ENCODE measurements around the gene MEDAG. TPM values are rescaled to one million over a fixed set of nuclear protein-coding genes. Genes with fewer than 3 reads are reported as not detected.

Gene MEDAG
- not detected for total RNA-seq

- Mint-ChIP-seq H3K27ac (no peak within 1 kb of the TSS), H3K36me3 (ENCODE audit: low read depth) (no peaks in the 10 kb centered on the region), H3K27me3 (ENCODE audit: low read depth) (peaks cover 52% of the 10 kb centered on the region), H3K4me1 (ENCODE audit: low read depth) (peaks cover 6% of the 10 kb centered on the region), H3K9me3 (no peaks in the 10 kb centered on the region), H3K4me3 (no peak within 1 kb of the TSS)
- no peak for DNase-seq
- intact Hi-C loops (cut with micrococcal nuclease), result no loop called here
- CTCF ChIA-PET, result no interaction called here
Observed at GRCh38 chr13:30905932-30906383, at the start of gene MEDAG. Gene MEDAG (plus strand): TSS chr13:30906271. CDS start chr13:30906516, 245 bp downstream.

- Mint-ChIP-seq H3K4me1 (ENCODE audit: low read depth) (no peaks in the 10 kb centered on the region), H3K27me3 (ENCODE audit: low read depth) (no peaks in the 10 kb centered on the region), H3K36me3 (ENCODE audit: low read depth) (no peaks in the 10 kb centered on the region), H3K27ac (no peak overlapping the region), H3K9me3 (no peaks in the 10 kb centered on the region), H3K4me3 (no peak overlapping the region)
- DNase-seq, result no peak
- intact Hi-C loops (cut with micrococcal nuclease), result no loop called here
- CTCF ChIA-PET, result interaction anchor here (5.4 kb wide), 1 partner anchor 9 kb away, joined by 34 read pairs; no protein-coding TSS in a partner anchor
Observed at GRCh38 chr13:30857018-30857417, 49.1 kb upstream of the MEDAG start.

DNA sequence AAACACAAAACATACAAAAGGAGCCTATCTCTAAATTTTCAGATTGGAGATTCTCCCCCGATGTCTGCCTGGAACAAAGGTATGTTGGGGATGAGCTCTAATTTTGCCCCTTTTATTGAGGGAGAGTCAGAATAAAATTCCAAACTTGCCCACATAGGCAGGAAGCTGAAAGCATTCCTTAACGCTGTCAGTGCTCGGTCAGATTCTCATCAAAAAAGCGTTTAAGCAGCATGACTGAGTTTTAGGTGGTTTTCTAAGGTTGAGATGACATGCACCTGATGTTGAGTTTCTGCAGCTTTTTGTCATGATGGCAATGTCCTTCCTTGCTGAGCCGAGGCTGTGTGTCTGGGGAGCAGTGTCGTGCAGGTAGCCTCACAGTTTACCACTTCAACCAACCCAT lies 48.4 kb upstream of the MEDAG start:
- H3K4me1 Mint-ChIP-seq (ENCODE audit: low read depth), result no peaks in the 10 kb centered on the region
- no peak overlapping the region for H3K27ac Mint-ChIP-seq
- H3K27me3 Mint-ChIP-seq (ENCODE audit: low read depth), result no peaks in the 10 kb centered on the region
- no peaks in the 10 kb centered on the region for H3K9me3 Mint-ChIP-seq
- CTCF ChIA-PET, result interaction anchor here (1.1 to 5.4 kb wide), 3 partner anchors 9 to 16 kb away, joined by 3 to 34 read pairs (median 3); no protein-coding TSS in a partner anchor
- DNase-seq, result no peak
- H3K4me3 Mint-ChIP-seq, result no peak overlapping the region
- intact Hi-C loops (cut with micrococcal nuclease), result no loop called here
- H3K36me3 Mint-ChIP-seq (ENCODE audit: low read depth), result no peaks in the 10 kb centered on the region

GRCh38 chr13:30859326-30859725 lies 46.7 kb upstream of the MEDAG start:
- intact Hi-C loops (cut with micrococcal nuclease), result no loop called here

GRCh38 chr13:30861163-30861562 lies 44.9 kb upstream of the MEDAG start:
- no peak for DNase-seq
- H3K36me3 Mint-ChIP-seq (ENCODE audit: low read depth), result no peaks in the 10 kb centered on the region
- CTCF ChIA-PET, result interaction anchor here (0.6 kb wide), 1 partner anchor 93 kb away, joined by 3 read pairs; no protein-coding TSS in a partner anchor
- H3K4me3 Mint-ChIP-seq, result no peak overlapping the region
- H3K27ac Mint-ChIP-seq, result no peak overlapping the region
- intact Hi-C loops (cut with micrococcal nuclease), result no loop called here
- peaks cover 3% of the 10 kb centered on the region for H3K4me1 Mint-ChIP-seq (ENCODE audit: low read depth)
- H3K9me3 Mint-ChIP-seq, result no peaks in the 10 kb centered on the region
- H3K27me3 Mint-ChIP-seq (ENCODE audit: low read depth), result peaks cover 4% of the 10 kb centered on the region

More at GRCh38 chr13:30859326-30859725, 46.7 kb upstream of the MEDAG start:
- Mint-ChIP-seq H3K4me1 (ENCODE audit: low read depth) (no peaks in the 10 kb centered on the region), H3K27ac (no peak overlapping the region), H3K27me3 (ENCODE audit: low read depth) (no peaks in the 10 kb centered on the region), H3K4me3 (no peak overlapping the region), H3K36me3 (ENCODE audit: low read depth) (no peaks in the 10 kb centered on the region), H3K9me3 (no peaks in the 10 kb centered on the region)
- no peak for DNase-seq
- CTCF ChIA-PET, result no interaction called here

- Mint-ChIP-seq H3K27me3 (ENCODE audit: low read depth) (peaks cover 4% of the 10 kb centered on the region), H3K27ac (no peak overlapping the region), H3K9me3 (no peaks in the 10 kb centered on the region), H3K4me3 (no peak overlapping the region), H3K4me1 (ENCODE audit: low read depth) (peaks cover 3% of the 10 kb centered on the region), H3K36me3 (ENCODE audit: low read depth) (no peaks in the 10 kb centered on the region)
- CTCF ChIA-PET, result interaction anchor here (0.6 kb wide), 1 partner anchor 94 kb away, joined by 3 read pairs; no protein-coding TSS in a partner anchor
- intact Hi-C loops (cut with micrococcal nuclease), result no loop called here
- DNase-seq, result no peak
Observed at GRCh38 chr13:30861836-30862467, 44.1 kb upstream of the MEDAG start.

DNA sequence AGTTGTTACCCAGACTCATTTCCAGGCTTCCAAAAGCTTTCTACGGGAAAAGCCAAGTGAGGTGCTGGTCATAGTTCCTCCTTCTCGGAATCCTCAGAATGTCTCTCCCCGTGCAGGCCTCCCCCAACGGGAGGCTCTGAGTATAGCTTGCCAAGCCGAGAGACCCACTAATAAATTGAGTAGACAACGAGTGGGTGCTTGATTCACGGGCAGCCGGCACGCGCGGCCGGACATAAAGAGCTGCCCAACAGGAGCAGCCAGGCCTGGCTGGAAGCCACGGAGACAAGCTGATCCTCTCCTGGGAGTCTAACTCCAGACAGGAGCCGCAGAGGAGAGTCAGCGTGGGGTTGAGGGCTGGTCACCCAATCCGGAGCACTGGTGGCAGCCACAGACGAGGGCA lies 43.4 kb upstream of the MEDAG start:
- intact Hi-C loops (cut with micrococcal nuclease), result no loop called here
- no peak overlapping the region for H3K4me3 Mint-ChIP-seq
- no peak overlapping the region for H3K27ac Mint-ChIP-seq
- CTCF ChIA-PET, result interaction anchor here (1.7 kb wide), 1 partner anchor 182 kb away, joined by 4 read pairs; no protein-coding TSS in a partner anchor
- peaks cover 3% of the 10 kb centered on the region for H3K4me1 Mint-ChIP-seq (ENCODE audit: low read depth)
- peaks cover 4% of the 10 kb centered on the region for H3K27me3 Mint-ChIP-seq (ENCODE audit: low read depth)
- no peaks in the 10 kb centered on the region for H3K9me3 Mint-ChIP-seq
- H3K36me3 Mint-ChIP-seq (ENCODE audit: low read depth), result no peaks in the 10 kb centered on the region
- DNase-seq, result no peak

DNA sequence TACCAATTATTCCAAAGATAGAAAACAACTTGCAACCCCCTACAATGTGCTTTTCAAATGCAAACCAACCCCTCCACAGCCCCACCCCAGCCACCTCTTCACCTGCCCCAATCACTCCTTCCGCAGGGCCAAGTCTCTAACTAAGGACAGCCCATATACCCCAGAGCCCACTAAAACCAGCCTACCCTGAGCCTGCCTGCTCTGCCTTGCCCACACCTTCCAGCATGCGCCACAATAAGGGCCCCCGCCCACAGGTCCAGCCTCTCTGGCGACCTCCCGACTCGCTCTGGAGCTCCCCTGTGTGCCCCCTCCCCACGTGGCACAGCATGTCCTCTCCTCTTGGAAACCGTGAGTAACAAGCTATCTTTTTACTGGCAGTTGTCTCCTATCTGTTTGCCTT lies 42.8 kb upstream of the MEDAG start:
- H3K36me3 Mint-ChIP-seq (ENCODE audit: low read depth), result no peaks in the 10 kb centered on the region
- H3K27ac Mint-ChIP-seq, result no peak overlapping the region

DNA sequence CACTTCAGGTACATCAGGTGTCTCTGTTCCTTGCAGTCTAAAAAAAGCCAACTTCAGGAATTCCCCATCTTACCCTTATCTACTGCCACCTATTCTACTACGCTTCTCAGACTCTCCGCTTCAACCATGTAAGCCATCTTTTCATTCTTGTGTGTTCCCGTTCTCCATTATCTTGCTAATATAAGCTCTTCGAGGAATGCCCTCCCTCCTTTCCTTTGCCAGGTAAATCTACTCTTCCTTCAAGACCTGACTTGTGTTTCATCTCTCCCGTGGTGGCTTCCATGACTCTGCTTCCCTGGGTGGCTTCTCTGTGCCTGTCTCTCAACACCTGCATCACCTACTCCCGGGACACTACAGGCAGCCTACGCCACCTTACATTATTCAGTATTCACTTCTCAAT lies 42.3 kb upstream of the MEDAG start:
- Mint-ChIP-seq H3K27ac (no peak overlapping the region), H3K27me3 (ENCODE audit: low read depth) (peaks cover 6% of the 10 kb centered on the region), H3K36me3 (ENCODE audit: low read depth) (no peaks in the 10 kb centered on the region), H3K9me3 (no peaks in the 10 kb centered on the region), H3K4me1 (ENCODE audit: low read depth) (peaks cover 3% of the 10 kb centered on the region), H3K4me3 (no peak overlapping the region)
- no peak for DNase-seq
- CTCF ChIA-PET, result interaction anchor here (0.6 to 4.7 kb wide), 3 partner anchors 14 to 181 kb away, joined by 4 to 14 read pairs (median 4); no protein-coding TSS in a partner anchor
- intact Hi-C loops (cut with micrococcal nuclease), result loop anchor here (2.0 kb wide), 3 partner anchors 31 to 455 kb away; no protein-coding TSS in a partner anchor

More for the DNA sequence above, 42.8 kb upstream of the MEDAG start:
- CTCF ChIA-PET, result interaction anchor here (0.6 to 1.7 kb wide), 2 partner anchors 86 to 181 kb away, joined by 4 read pairs; no protein-coding TSS in a partner anchor
- no peak overlapping the region for H3K4me3 Mint-ChIP-seq
- no peak for DNase-seq
- peaks cover 6% of the 10 kb centered on the region for H3K27me3 Mint-ChIP-seq (ENCODE audit: low read depth)
- no peaks in the 10 kb centered on the region for H3K9me3 Mint-ChIP-seq
- peaks cover 3% of the 10 kb centered on the region for H3K4me1 Mint-ChIP-seq (ENCODE audit: low read depth)
- intact Hi-C loops (cut with micrococcal nuclease), result no loop called here

- no peak for DNase-seq
- Mint-ChIP-seq H3K36me3 (ENCODE audit: low read depth) (no peaks in the 10 kb centered on the region), H3K4me1 (ENCODE audit: low read depth) (peaks cover 3% of the 10 kb centered on the region), H3K27ac (no peak overlapping the region), H3K9me3 (no peaks in the 10 kb centered on the region), H3K4me3 (no peak overlapping the region), H3K27me3 (ENCODE audit: low read depth) (peaks cover 8% of the 10 kb centered on the region)
- CTCF ChIA-PET, result interaction anchor here (0.6 to 4.7 kb wide), 16 partner anchors 8 to 620 kb away, joined by 3 to 34 read pairs (median 6); no protein-coding TSS in a partner anchor
- intact Hi-C loops (cut with micrococcal nuclease), result loop anchor here (1.0 to 2.0 kb wide), 7 partner anchors 32 to 732 kb away; no protein-coding TSS in a partner anchor
Observed at GRCh38 chr13:30864433-30865122, 41.5 kb upstream of the MEDAG start.

- Mint-ChIP-seq H3K9me3 (no peaks in the 10 kb centered on the region), H3K27me3 (ENCODE audit: low read depth) (peaks cover 8% of the 10 kb centered on the region), H3K4me3 (no peak overlapping the region), H3K4me1 (ENCODE audit: low read depth) (peaks cover 3% of the 10 kb centered on the region), H3K36me3 (ENCODE audit: low read depth) (no peaks in the 10 kb centered on the region), H3K27ac (no peak overlapping the region)
- CTCF ChIA-PET, result interaction anchor here (0.6 to 4.7 kb wide), 32 partner anchors 9 to 621 kb away, joined by 3 to 34 read pairs (median 4); no protein-coding TSS in a partner anchor
- peak; percentile 64 for DNase-seq
- intact Hi-C loops (cut with micrococcal nuclease), result loop anchor here (1.0 to 2.0 kb wide), 7 partner anchors 33 to 733 kb away; no protein-coding TSS in a partner anchor
Observed at GRCh38 chr13:30865123-30866049, 40.7 kb upstream of the MEDAG start.
